ENCODE measurements around the gene NPY. TPM values are rescaled to one million over a fixed set of nuclear protein-coding genes. Genes with fewer than 3 reads are reported as not detected.

The NPY gene
- total and polyA plus RNA-seq, 2 donors from 2014 or later: not detected

- H3K9me3 ChIP-seq (ENCODE audit: control insufficient read depth in 2 of 3, insufficient read depth in 1 of 3, low read length in 3 of 3): no peaks in the 10 kb centered on the region
- H3K27ac ChIP-seq (ENCODE audit: low read depth in 2 of 2, low read length in 2 of 2): no peak overlapping the region
- no peaks in the 10 kb centered on the region for H3K4me1 ChIP-seq (ENCODE audit: control insufficient read depth in 2 of 3, insufficient read depth in 2 of 3, low read depth in 1 of 3, low read length in 3 of 3)
- H3K4me3 ChIP-seq (ENCODE audit: low read length in 3 of 3): no peak overlapping the region
- DNase-seq: no peak
- peaks cover 0 to 2% (median 0%) of the 10 kb centered on the region in 3 donors for H3K36me3 ChIP-seq (ENCODE audit: control insufficient read depth in 2 of 3, insufficient read depth in 3 of 3, low read length in 3 of 3)
- no peak for TF ChIP-seq CTCF (IDR thresholded peaks at IDR 0.05; ENCODE audit: borderline replicate concordance, extremely low read depth, insufficient read depth)
- no peaks in the 10 kb centered on the region for H3K27me3 ChIP-seq (ENCODE audit: control insufficient read depth, insufficient read depth, low read length)
- H3K9ac ChIP-seq (ENCODE audit: low read length in 3 of 3): no peak overlapping the region
- FAIRE-seq: no peak
- intact Hi-C loops (cut with DNase I): no loop called here
Observed at GRCh38 chr7:24334012-24334411, 50.0 kb downstream of the NPY start.

GRCh38 chr7:24334627-24335026 lies 50.6 kb downstream of the NPY start:
- Histone ChIP-seq H3K27ac (ENCODE audit: low read depth in 2 of 2, low read length in 2 of 2) (no peak overlapping the region), H3K9me3 (ENCODE audit: control insufficient read depth in 2 of 3, insufficient read depth in 1 of 3, low read length in 3 of 3) (no peaks in the 10 kb centered on the region), H3K36me3 (ENCODE audit: control insufficient read depth in 2 of 3, insufficient read depth in 3 of 3, low read length in 3 of 3) (peaks cover 0 to 2% (median 0%) of the 10 kb centered on the region in 3 donors), H3K9ac (ENCODE audit: low read length in 3 of 3) (no peak overlapping the region), H3K4me3 (ENCODE audit: low read length in 3 of 3) (no peak overlapping the region), H3K27me3 (ENCODE audit: control insufficient read depth, insufficient read depth, low read length) (no peaks in the 10 kb centered on the region), H3K4me1 (ENCODE audit: control insufficient read depth in 2 of 3, insufficient read depth in 2 of 3, low read depth in 1 of 3, low read length in 3 of 3) (no peaks in the 10 kb centered on the region)
- no peak for FAIRE-seq
- intact Hi-C loops (cut with DNase I): no loop called here
- no peak for DNase-seq
- TF ChIP-seq CTCF (IDR thresholded peaks at IDR 0.05; ENCODE audit: borderline replicate concordance, extremely low read depth, insufficient read depth): no peak

GRCh38 chr7:24336461-24336860 lies 52.5 kb downstream of the NPY start:
- FAIRE-seq (no peak), DNase-seq (peak in 3 of 5 donors; percentile 29 to 61 (median 48))
- H3K27me3 ChIP-seq (ENCODE audit: control insufficient read depth, insufficient read depth, low read length): no peaks in the 10 kb centered on the region
- H3K4me1 ChIP-seq (ENCODE audit: control insufficient read depth in 2 of 3, insufficient read depth in 2 of 3, low read depth in 1 of 3, low read length in 3 of 3): no peaks in the 10 kb centered on the region
- no peak overlapping the region for H3K27ac ChIP-seq (ENCODE audit: low read depth in 2 of 2, low read length in 2 of 2)
- H3K9ac ChIP-seq (ENCODE audit: low read length in 3 of 3): no peak overlapping the region
- H3K36me3 ChIP-seq (ENCODE audit: control insufficient read depth in 2 of 3, insufficient read depth in 3 of 3, low read length in 3 of 3): peaks cover 0 to 2% (median 0%) of the 10 kb centered on the region in 3 donors
- no peak overlapping the region for H3K4me3 ChIP-seq (ENCODE audit: low read length in 3 of 3)
- intact Hi-C loops (cut with DNase I): no loop called here
- no peaks in the 10 kb centered on the region for H3K9me3 ChIP-seq (ENCODE audit: control insufficient read depth in 2 of 3, insufficient read depth in 1 of 3, low read length in 3 of 3)
- no peak for TF ChIP-seq CTCF (IDR thresholded peaks at IDR 0.05; ENCODE audit: borderline replicate concordance, extremely low read depth, insufficient read depth)

GRCh38 chr7:24337180-24337579 lies 53.2 kb downstream of the NPY start:
- no peak for FAIRE-seq

More at GRCh38 chr7:24337180-24337579, 53.2 kb downstream of the NPY start:
- H3K4me3 ChIP-seq (ENCODE audit: low read length in 3 of 3): no peak overlapping the region
- H3K9ac ChIP-seq (ENCODE audit: low read length in 3 of 3): no peak overlapping the region
- intact Hi-C loops (cut with DNase I): no loop called here
- no peak for DNase-seq
- H3K27ac ChIP-seq (ENCODE audit: low read depth in 2 of 2, low read length in 2 of 2): no peak overlapping the region
- H3K9me3 ChIP-seq (ENCODE audit: control insufficient read depth in 2 of 3, insufficient read depth in 1 of 3, low read length in 3 of 3): no peaks in the 10 kb centered on the region
- H3K36me3 ChIP-seq (ENCODE audit: control insufficient read depth in 2 of 3, insufficient read depth in 3 of 3, low read length in 3 of 3): peaks cover 0 to 2% (median 0%) of the 10 kb centered on the region in 3 donors
- no peaks in the 10 kb centered on the region for H3K4me1 ChIP-seq (ENCODE audit: control insufficient read depth in 2 of 3, insufficient read depth in 2 of 3, low read depth in 1 of 3, low read length in 3 of 3)
- no peak for TF ChIP-seq CTCF (IDR thresholded peaks at IDR 0.05; ENCODE audit: borderline replicate concordance, extremely low read depth, insufficient read depth)
- H3K27me3 ChIP-seq (ENCODE audit: control insufficient read depth, insufficient read depth, low read length): no peaks in the 10 kb centered on the region
